ENCODE data around the gene CAPZA1.
"Not testable (repeated sequence)": the region's sequence is repeated elsewhere in the genome, so short reads cannot be mapped to it uniquely, and the experiment has no call there.

The CAPZA1 gene

DNA sequence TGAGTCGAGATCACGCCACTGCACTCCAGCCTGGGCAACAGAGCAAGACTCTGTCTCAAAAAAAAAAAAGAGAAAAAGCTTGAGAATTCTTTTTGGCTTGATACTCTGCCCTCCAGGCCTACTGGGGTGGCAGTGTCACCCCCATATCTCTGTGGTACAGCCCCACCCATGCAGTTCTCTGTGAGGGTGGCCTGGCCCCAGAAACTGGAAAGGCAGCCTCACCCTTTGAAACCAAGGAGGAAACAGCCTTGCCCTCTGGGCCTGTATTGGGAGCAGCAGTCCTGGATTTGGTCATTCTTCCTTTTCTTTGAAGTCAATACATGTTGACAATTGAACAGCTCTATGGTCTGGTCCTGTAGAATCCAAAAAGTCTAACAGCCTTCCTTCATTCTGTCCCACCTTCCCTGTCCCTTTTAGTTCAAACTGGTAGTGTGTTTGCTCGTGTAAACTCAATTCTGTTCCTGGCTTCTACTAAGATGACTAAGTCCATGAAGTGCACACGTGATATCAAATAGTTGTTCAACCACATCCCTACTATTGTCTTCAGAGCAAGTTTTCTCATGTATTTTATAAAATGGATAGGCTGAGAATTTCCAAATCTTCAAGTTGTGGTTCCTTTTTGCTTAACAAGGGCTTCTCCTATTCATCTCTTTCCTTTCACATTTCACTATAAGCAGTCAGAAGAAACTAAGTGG lies 13.9 kb upstream of the CAPZA1 start:
- no peaks in the 10 kb centered on the region for H3K4me1 ChIP-seq (ENCODE audit: insufficient read depth, low read length)
- H3K27me3 ChIP-seq (ENCODE audit: insufficient read depth, low read length): no peaks in the 10 kb centered on the region
- no peak overlapping the region for H3K9ac ChIP-seq (ENCODE audit: low read depth, low read length)
- H3K9me3 ChIP-seq (ENCODE audit: insufficient read depth, low read depth, low read length): no peaks in the 10 kb centered on the region
- H3K4me3 ChIP-seq (ENCODE audit: low read length): no peak overlapping the region
- H3K27ac ChIP-seq (ENCODE audit: low read length): no peak overlapping the region
- peaks cover 81% of the 10 kb centered on the region for H3K36me3 ChIP-seq (ENCODE audit: insufficient read depth, low read depth, low read length)

- Histone ChIP-seq H3K4me3 (ENCODE audit: low read length) (no peak overlapping the region), H3K4me1 (ENCODE audit: insufficient read depth, low read length) (0 out of 2 replicates have a peak, but pooled peaks cover 2% of the 10 kb centered on the region), H3K9ac (ENCODE audit: low read depth, low read length) (no peak overlapping the region), H3K27ac (ENCODE audit: low read length) (no peak overlapping the region), H3K9me3 (ENCODE audit: insufficient read depth, low read depth, low read length) (no peaks in the 10 kb centered on the region), H3K36me3 (ENCODE audit: insufficient read depth, low read depth, low read length) (peaks cover 55% of the 10 kb centered on the region), H3K27me3 (ENCODE audit: insufficient read depth, low read length) (no peaks in the 10 kb centered on the region)
Measured at GRCh38 chr1:112614460-112615065, 5.1 kb upstream of the CAPZA1 start.

DNA sequence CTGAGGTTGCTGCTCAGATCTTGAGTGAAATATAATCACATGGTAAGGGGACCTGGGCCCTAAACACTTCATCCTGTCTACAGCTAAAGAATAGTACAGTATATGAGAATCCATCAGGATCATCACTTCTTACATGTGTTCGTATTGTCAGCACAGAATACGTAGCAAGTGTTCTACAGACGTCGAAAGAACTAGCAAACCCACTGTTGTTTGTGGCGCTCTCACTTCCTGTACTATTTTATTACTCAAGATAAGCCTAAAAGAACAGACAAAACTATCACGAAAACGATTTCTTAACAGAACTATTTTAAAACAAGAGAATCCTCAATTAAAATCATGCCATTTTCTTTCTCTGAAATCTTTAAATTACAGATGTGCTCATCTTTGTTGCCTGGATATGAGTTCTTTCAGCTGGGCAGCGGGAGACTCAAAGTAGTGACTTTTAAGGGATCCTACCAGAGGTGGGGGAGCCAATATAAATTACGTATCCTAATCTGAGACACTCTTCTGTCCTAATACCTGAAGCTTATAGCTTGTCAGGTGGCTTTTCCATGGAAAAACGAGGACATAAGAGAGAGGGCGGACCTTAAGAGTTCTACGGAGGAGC lies 1.4 kb upstream of the CAPZA1 start:
- peak overlapping the region; percentile 97 for H3K4me3 ChIP-seq (ENCODE audit: low read length)
- peak overlapping the region; percentile 99 for H3K27ac ChIP-seq (ENCODE audit: low read length)
- no peaks in the 10 kb centered on the region for H3K9me3 ChIP-seq (ENCODE audit: insufficient read depth, low read depth, low read length)
- peaks cover 5% of the 10 kb centered on the region for H3K4me1 ChIP-seq (ENCODE audit: insufficient read depth, low read length)
- H3K36me3 ChIP-seq (ENCODE audit: insufficient read depth, low read depth, low read length): peaks cover 23% of the 10 kb centered on the region
- H3K9ac ChIP-seq (ENCODE audit: low read depth, low read length): peak overlapping the region; percentile 99
- no peaks in the 10 kb centered on the region for H3K27me3 ChIP-seq (ENCODE audit: insufficient read depth, low read length)

DNA sequence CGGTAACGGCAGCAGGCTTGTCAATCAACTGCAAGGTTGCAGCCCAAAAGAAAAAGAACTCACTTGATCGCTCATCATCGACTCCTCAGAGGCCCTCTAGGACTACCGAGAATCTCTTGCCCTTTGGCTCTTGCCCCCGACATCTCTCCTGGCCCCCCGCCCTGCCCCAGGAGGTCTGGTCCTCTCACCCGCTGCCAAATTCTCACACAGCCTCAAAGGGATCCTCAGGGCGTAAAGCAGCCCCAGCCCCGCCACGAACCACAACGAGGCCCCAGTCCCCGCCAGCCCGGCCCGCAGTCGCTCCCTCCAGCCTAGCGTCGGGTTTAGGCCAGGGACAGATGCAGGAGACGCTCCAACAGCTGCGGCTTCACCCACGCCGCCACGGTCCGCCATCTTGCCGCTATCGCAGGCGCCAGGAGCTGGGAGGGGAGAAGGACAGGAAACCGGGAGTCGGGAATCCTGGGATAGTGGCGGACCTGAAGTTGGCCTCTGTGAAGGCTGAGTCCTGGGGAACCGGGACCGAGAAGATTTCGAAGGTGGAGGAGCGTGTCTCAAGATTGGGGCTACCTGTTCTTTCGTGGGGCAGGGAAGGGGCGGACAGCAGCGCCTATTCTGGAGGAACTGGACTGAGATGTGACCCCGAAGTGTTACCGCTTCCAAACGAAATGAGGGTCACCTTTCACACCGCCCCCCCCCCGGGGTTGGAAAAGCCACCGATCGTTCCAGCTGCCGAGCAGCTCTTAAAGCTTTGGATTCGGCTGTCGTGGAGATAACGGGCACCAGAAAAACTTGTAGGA lies 713 bp upstream of the CAPZA1 start, which contains the start of gene ST7L:
Gene ST7L (minus strand): TSS at position 421 of the 797 bp plus-strand sequence. CDS start 28 bp downstream, at position 393.
- H3K36me3 ChIP-seq (ENCODE audit: insufficient read depth, low read depth, low read length): peaks cover 16% of the 10 kb centered on the region
- no peaks in the 10 kb centered on the region for H3K9me3 ChIP-seq (ENCODE audit: insufficient read depth, low read depth, low read length)
- H3K4me3 ChIP-seq (ENCODE audit: low read length): peak within 1 kb of the TSS; percentile 97
- H3K27ac ChIP-seq (ENCODE audit: low read length): peak within 1 kb of the TSS; percentile 99
- H3K9ac ChIP-seq (ENCODE audit: low read depth, low read length): peak within 1 kb of the TSS; percentile 99
- H3K27me3 ChIP-seq (ENCODE audit: insufficient read depth, low read length): no peaks in the 10 kb centered on the region
- H3K4me1 ChIP-seq (ENCODE audit: insufficient read depth, low read length): peaks cover 5% of the 10 kb centered on the region

- peaks cover 12% of the 10 kb centered on the region; the same call in 1 of the 2 replicates for H3K36me3 ChIP-seq (ENCODE audit: insufficient read depth, low read depth, low read length)
- peak overlapping the region; percentile 97 for H3K4me3 ChIP-seq (ENCODE audit: low read length)
- H3K4me1 ChIP-seq (ENCODE audit: insufficient read depth, low read length): peaks cover 5% of the 10 kb centered on the region
- H3K27ac ChIP-seq (ENCODE audit: low read length): peak overlapping the region; percentile 99
- no peaks in the 10 kb centered on the region for H3K9me3 ChIP-seq (ENCODE audit: insufficient read depth, low read depth, low read length)
- H3K27me3 ChIP-seq (ENCODE audit: insufficient read depth, low read length): no peaks in the 10 kb centered on the region
- peak overlapping the region; percentile 99 for H3K9ac ChIP-seq (ENCODE audit: low read depth, low read length)
Measured at GRCh38 chr1:112620377-112620695, 704 bp downstream of the CAPZA1 start.

- H3K36me3 ChIP-seq (ENCODE audit: insufficient read depth, low read depth, low read length): peaks cover 18% of the 10 kb centered on the region; the same call in 1 of the 2 replicates
- H3K27me3 ChIP-seq (ENCODE audit: insufficient read depth, low read length); H3K9ac ChIP-seq (ENCODE audit: low read depth, low read length); H3K4me3 ChIP-seq (ENCODE audit: low read length); H3K4me1 ChIP-seq (ENCODE audit: insufficient read depth, low read length); H3K9me3 ChIP-seq (ENCODE audit: insufficient read depth, low read depth, low read length); H3K27ac ChIP-seq (ENCODE audit: low read length): not testable (repeated sequence)
Measured at GRCh38 chr1:112624493-112624892, 4.9 kb downstream of the CAPZA1 start.

- Histone ChIP-seq H3K4me1 (ENCODE audit: insufficient read depth, low read length) (peaks cover 3% of the 10 kb centered on the region), H3K27ac (ENCODE audit: low read length) (no peak overlapping the region), H3K9ac (ENCODE audit: low read depth, low read length) (no peak overlapping the region), H3K36me3 (ENCODE audit: insufficient read depth, low read depth, low read length) (peaks cover 22% of the 10 kb centered on the region; the same call in 1 of the 2 replicates), H3K4me3 (ENCODE audit: low read length) (no peak overlapping the region), H3K9me3 (ENCODE audit: insufficient read depth, low read depth, low read length) (no peaks in the 10 kb centered on the region), H3K27me3 (ENCODE audit: insufficient read depth, low read length) (no peaks in the 10 kb centered on the region)
Measured at GRCh38 chr1:112625696-112626095, 6.1 kb downstream of the CAPZA1 start.

DNA sequence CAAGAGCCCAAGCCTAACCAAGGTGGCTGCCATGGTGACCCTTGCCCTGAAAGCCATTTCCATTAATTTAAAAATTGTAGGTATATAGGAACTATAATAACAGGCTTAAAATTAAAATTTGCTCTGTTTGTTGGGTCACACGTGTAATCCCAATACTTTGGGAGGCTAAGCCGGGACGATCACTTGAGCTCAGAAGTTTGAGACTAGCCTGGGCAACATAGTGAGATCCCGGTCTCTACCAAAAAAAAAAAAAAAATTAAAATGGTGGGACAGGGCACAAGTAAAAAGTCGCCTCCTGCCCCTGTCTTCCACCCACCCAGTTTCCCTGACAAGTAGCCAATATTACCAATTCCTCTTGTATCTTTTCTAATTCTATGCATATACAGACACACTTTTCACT lies 6.6 kb downstream of the CAPZA1 start:
- Histone ChIP-seq H3K36me3 (ENCODE audit: insufficient read depth, low read depth, low read length) (peaks cover 27% of the 10 kb centered on the region; the same call in 1 of the 2 replicates), H3K4me1 (ENCODE audit: insufficient read depth, low read length) (peaks cover 2% of the 10 kb centered on the region; the same call in 1 of the 2 replicates), H3K9ac (ENCODE audit: low read depth, low read length) (no peak overlapping the region), H3K27me3 (ENCODE audit: insufficient read depth, low read length) (no peaks in the 10 kb centered on the region), H3K9me3 (ENCODE audit: insufficient read depth, low read depth, low read length) (no peaks in the 10 kb centered on the region), H3K4me3 (ENCODE audit: low read length) (no peak overlapping the region), H3K27ac (ENCODE audit: low read length) (no peak overlapping the region)

GRCh38 chr1:112626887-112627286 lies 7.3 kb downstream of the CAPZA1 start:
- peaks cover 31% of the 10 kb centered on the region; the same call in 1 of the 2 replicates for H3K36me3 ChIP-seq (ENCODE audit: insufficient read depth, low read depth, low read length)
- H3K9ac ChIP-seq (ENCODE audit: low read depth, low read length): no peak overlapping the region
- no peaks in the 10 kb centered on the region for H3K4me1 ChIP-seq (ENCODE audit: insufficient read depth, low read length)

DNA sequence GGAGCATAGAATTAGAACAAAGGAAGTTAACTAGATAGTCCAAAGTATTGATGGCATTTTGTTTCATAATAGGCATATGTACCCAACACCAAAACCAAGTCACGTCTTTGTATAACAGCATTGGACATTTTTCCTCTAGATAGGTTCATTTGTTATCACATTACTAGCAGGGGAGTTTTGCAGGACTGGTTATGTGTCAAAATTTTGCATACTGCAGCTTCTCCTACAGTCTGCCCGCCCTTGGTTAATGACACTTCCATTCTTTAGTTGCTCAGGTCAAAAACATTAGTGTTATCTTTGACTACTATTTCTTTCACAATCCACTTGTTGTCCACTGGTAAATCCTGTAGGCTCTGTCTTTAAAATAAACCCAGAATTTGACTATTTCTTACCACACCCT lies 8.9 kb downstream of the CAPZA1 start:
- H3K27me3 ChIP-seq (ENCODE audit: insufficient read depth, low read length): no peaks in the 10 kb centered on the region
- H3K36me3 ChIP-seq (ENCODE audit: insufficient read depth, low read depth, low read length): peaks cover 31% of the 10 kb centered on the region; the same call in 1 of the 2 replicates

More at GRCh38 chr1:112626887-112627286, 7.3 kb downstream of the CAPZA1 start:
- H3K4me3 ChIP-seq (ENCODE audit: low read length): no peak overlapping the region
- no peaks in the 10 kb centered on the region for H3K9me3 ChIP-seq (ENCODE audit: insufficient read depth, low read depth, low read length)
- H3K27me3 ChIP-seq (ENCODE audit: insufficient read depth, low read length): no peaks in the 10 kb centered on the region
- H3K27ac ChIP-seq (ENCODE audit: low read length): no peak overlapping the region

DNA sequence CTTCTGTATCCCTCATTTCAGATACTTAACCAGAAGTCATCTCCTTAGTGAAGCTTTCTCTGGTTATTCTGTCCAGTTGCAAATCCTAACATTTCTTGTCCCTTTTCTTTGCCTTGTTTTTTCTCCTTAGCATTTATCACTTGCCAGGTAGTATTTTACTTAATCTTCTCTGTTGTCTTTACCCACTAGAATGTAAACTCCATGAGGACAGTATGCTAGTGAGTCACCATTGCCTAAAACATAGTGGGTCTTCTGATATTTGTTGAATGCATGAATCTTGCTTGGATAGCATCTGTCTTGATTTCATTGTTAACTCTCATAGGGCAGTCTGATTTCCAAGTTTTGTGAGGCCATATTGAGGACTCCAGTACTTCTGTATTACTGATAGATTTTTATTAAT lies 9.6 kb downstream of the CAPZA1 start:
- Histone ChIP-seq H3K4me3 (ENCODE audit: low read length) (no peak overlapping the region), H3K36me3 (ENCODE audit: insufficient read depth, low read depth, low read length) (peaks cover 31% of the 10 kb centered on the region; the same call in 1 of the 2 replicates), H3K9ac (ENCODE audit: low read depth, low read length) (no peak overlapping the region), H3K27ac (ENCODE audit: low read length) (no peak overlapping the region), H3K9me3 (ENCODE audit: insufficient read depth, low read depth, low read length) (no peaks in the 10 kb centered on the region), H3K27me3 (ENCODE audit: insufficient read depth, low read length) (no peaks in the 10 kb centered on the region), H3K4me1 (ENCODE audit: insufficient read depth, low read length) (no peaks in the 10 kb centered on the region)

More for the DNA sequence above, 8.9 kb downstream of the CAPZA1 start:
- no peak overlapping the region for H3K27ac ChIP-seq (ENCODE audit: low read length)
- no peaks in the 10 kb centered on the region for H3K9me3 ChIP-seq (ENCODE audit: insufficient read depth, low read depth, low read length)
- H3K4me3 ChIP-seq (ENCODE audit: low read length): no peak overlapping the region
- H3K4me1 ChIP-seq (ENCODE audit: insufficient read depth, low read length): no peaks in the 10 kb centered on the region
- no peak overlapping the region for H3K9ac ChIP-seq (ENCODE audit: low read depth, low read length)
